IMR-90 (cell line): ENCODE data around the gene MPST. TPM values are rescaled to one million over a fixed set of nuclear protein-coding genes. Genes with fewer than 3 reads are reported as not detected.

ENCODE experiments used
- ATAC-seq: fragments of 200-7000 bp; cut with Tn5 transposase; 2 replicates; pipeline ENCODE4 v1.9.1; 2020; ENCODE audit warnings: low read depth, mild to moderate bottlenecking, moderate library complexity
- BruUV-seq: library from RNA; stranded (reverse); fragments of 400-500 nt; replicated peaks from 2 replicates; lab custom pipeline; 2021; lab: Mats Ljungman, UMichigan
- CTCF ChIA-PET: fragments of 300-600 bp; formaldehyde crosslinking; extraction: SDS; loops from one replicate; lab custom pipeline; 2021; ENCODE audit warnings: antibody characterized with exemption; lab: Yijun Ruan, JAX
- POLR2A ChIA-PET: fragments of 300-600 bp; sonication (Branson Sonifier 250); formaldehyde crosslinking; loops from one replicate; lab custom pipeline; 2022; ENCODE audit warnings: antibody characterized with exemption; ENCODE audit not compliant: unreplicated experiment; lab: Charles Lee
- DNase-seq: peaks from one replicate; pipeline ENCODE4 v3.0.0; 2013
- H2AFZ ChIP-seq: replicated peaks from 2 replicates; pipeline ENCODE3; 2013; ENCODE audit warnings: low read length, mild to moderate bottlenecking; ENCODE audit not compliant: poor library complexity
- H2AK5ac ChIP-seq: 2 replicates; pipeline ENCODE4 v1.6.1; 2013; ENCODE audit warnings: low read depth, low read length, inconsistent platforms
- H2AK9ac ChIP-seq: replicated peaks from 2 replicates; pipeline ENCODE3; 2013; ENCODE audit warnings: mild to moderate bottlenecking, low read depth, low read length, moderate library complexity; ENCODE audit not compliant: poor library complexity
- H2BK120ac ChIP-seq: 2 replicates; pipeline ENCODE4 v1.6.1; 2013; ENCODE audit warnings: low read depth, low read length, inconsistent platforms
- H2BK15ac ChIP-seq: 3 replicates; pipeline ENCODE4 v1.6.1; 2013; ENCODE audit warnings: low read depth, low read length, inconsistent platforms
- H2BK20ac ChIP-seq: 2 replicates; pipeline ENCODE4 v1.6.1; 2013; ENCODE audit warnings: low read depth, mild to moderate bottlenecking, inconsistent platforms, low read length, moderate library complexity
- H2BK5ac ChIP-seq: 2 replicates; pipeline ENCODE4 v1.6.1; 2013; ENCODE audit warnings: mild to moderate bottlenecking, low read depth, low read length, inconsistent platforms; ENCODE audit not compliant: poor library complexity, severe bottlenecking
- H3K14ac ChIP-seq: replicated peaks from 2 replicates; pipeline ENCODE4 v1.6.1; 2013; ENCODE audit warnings: low read depth, low read length, inconsistent platforms
- H3K18ac ChIP-seq: 2 replicates; pipeline ENCODE4 v1.6.1; 2013; ENCODE audit warnings: low read depth, low read length, control low read depth
- H3K23ac ChIP-seq: 2 replicates; pipeline ENCODE4 v1.6.1; 2013; ENCODE audit warnings: low read depth, low read length, inconsistent platforms
- H3K27ac ChIP-seq: 2 replicates; pipeline ENCODE4 v1.5.1; 2013; ENCODE audit warnings: mild to moderate bottlenecking, control low read depth, low read length; ENCODE audit not compliant: insufficient read depth
- H3K27me3 ChIP-seq: 2 replicates; pipeline ENCODE4 v1.6.1; 2013; ENCODE audit warnings: low read length; ENCODE audit not compliant: control insufficient read depth, insufficient read depth
- H3K36me3 ChIP-seq: 2 replicates; pipeline ENCODE4 v1.6.1; 2013; ENCODE audit warnings: low read length, mixed read lengths; ENCODE audit not compliant: control insufficient read depth, insufficient read depth
- H3K4ac ChIP-seq: 2 replicates; pipeline ENCODE4 v1.6.1; 2013; ENCODE audit warnings: low read depth, low read length, inconsistent platforms
- H3K4me1 ChIP-seq: 2 replicates; pipeline ENCODE4 v1.6.1; 2013; ENCODE audit warnings: low read length, mixed read lengths; ENCODE audit not compliant: control insufficient read depth, insufficient read depth
- H3K4me2 ChIP-seq: 2 replicates; pipeline ENCODE4 v1.6.1; 2013; ENCODE audit warnings: low read depth, mild to moderate bottlenecking, control low read depth, low read length, moderate library complexity
- H3K4me3 ChIP-seq: 2 replicates; pipeline ENCODE4 v1.5.1; 2013; ENCODE audit warnings: low read depth, mild to moderate bottlenecking, control low read depth, low read length, moderate library complexity; ENCODE audit not compliant: insufficient read depth
- H3K56ac ChIP-seq: 2 replicates; pipeline ENCODE4 v1.6.1; 2013; ENCODE audit warnings: low read length, inconsistent platforms; ENCODE audit not compliant: insufficient read depth; ENCODE audit errors: extremely low read depth
- H3K79me1 ChIP-seq, 2 experiments: 2 replicates each; pipeline ENCODE4 v1.6.1; 2013; ENCODE audit warnings: low read length in 2 of 2, inconsistent platforms in 1 of 2, low read depth in 1 of 2
- H3K9ac ChIP-seq: 2 replicates; pipeline ENCODE4 v1.6.1; 2013; ENCODE audit warnings: low read depth, low read length, control low read depth
- H3K9me1 ChIP-seq: 2 replicates; pipeline ENCODE4 v1.6.1; 2013; ENCODE audit warnings: low read length, inconsistent platforms; ENCODE audit not compliant: insufficient read depth
- H3K9me3 ChIP-seq: 2 replicates; pipeline ENCODE4 v1.6.1; 2013; ENCODE audit warnings: low read length; ENCODE audit not compliant: control insufficient read depth, insufficient read depth
- H4K20me1 ChIP-seq: 2 replicates; pipeline ENCODE4 v1.6.1; 2013; ENCODE audit warnings: low read length, inconsistent platforms; ENCODE audit not compliant: insufficient read depth
- H4K5ac ChIP-seq: 2 replicates; pipeline ENCODE4 v1.6.1; 2013; ENCODE audit warnings: mild to moderate bottlenecking, low read depth, low read length, control low read depth
- H4K8ac ChIP-seq, 2 experiments: 2 replicates each; pipeline ENCODE4 v1.6.1; 2013; ENCODE audit warnings: low read depth in 2 of 2, low read length in 2 of 2, control low read depth in 1 of 2, inconsistent platforms in 1 of 2
- H4K91ac ChIP-seq: 2 replicates; pipeline ENCODE4 v1.6.1; 2013; ENCODE audit warnings: low read depth, low read length, inconsistent platforms; ENCODE audit not compliant: insufficient read depth
- BHLHE40 ChIP-seq: fragments of 150-350 bp; IDR thresholded peaks from 2 replicates; pipeline ENCODE4 v1.6.1; 2016; ENCODE audit warnings: mild to moderate bottlenecking, low read depth, low read length
- CHD1 ChIP-seq: IDR thresholded peaks from 2 replicates; pipeline ENCODE4 v1.6.1; 2012; ENCODE audit warnings: low read depth, low read length, improper control_type of control experiment
- FOS ChIP-seq: fragments of 150-350 bp; IDR thresholded peaks from 2 replicates; pipeline ENCODE4 v1.6.1; 2016; ENCODE audit warnings: low read depth, low read length
- MAFK ChIP-seq: IDR thresholded peaks from 2 replicates; pipeline ENCODE4 v1.6.1; 2012; ENCODE audit warnings: low read depth, low read length, improper control_type of control experiment
- MAZ ChIP-seq: IDR thresholded peaks from 2 replicates; pipeline ENCODE4 v1.6.1; 2012; ENCODE audit warnings: low read depth, mild to moderate bottlenecking, low read length, improper control_type of control experiment, moderate library complexity, borderline replicate concordance
- POLR2A ChIP-seq: IDR thresholded peaks from 2 replicates; pipeline ENCODE4 v1.6.1; 2012; ENCODE audit warnings: mild to moderate bottlenecking, low read depth, low read length
- RAD21 ChIP-seq: IDR thresholded peaks from 2 replicates; pipeline ENCODE4 v1.6.1; 2012; ENCODE audit warnings: low read length, improper control_type of control experiment
- RFX5 ChIP-seq: IDR thresholded peaks from 2 replicates; pipeline ENCODE4 v1.8.0; 2012; ENCODE audit warnings: low read depth, mild to moderate bottlenecking, low read length, moderate library complexity
- WGBS, 2 experiments: methylation state at CpG; one replicate each; pipeline versions ENCODE4 v1.1.5 to v1.1.7; 2013; ENCODE audit warnings: missing lambda C conversion rate in 2 of 2; ENCODE audit not compliant: insufficient read length in 1 of 2; ENCODE audit errors: extremely low coverage in 2 of 2; 5-methylcytosine and 5-hydroxymethylcytosine counted together
- dilution Hi-C: fragments of 300-500 bp; cut with HindIII; formaldehyde crosslinking; loops from one replicate; pipeline ENCODE4 v1.14.3; 2018; ENCODE audit warnings: low sequenced_read_pairs; ENCODE audit not compliant: unreplicated experiment
- in situ Hi-C: fragments of 300-500 bp; cut with MboI; formaldehyde crosslinking; loops from 3 replicates; pipeline ENCODE4 v1.14.3; 2019; ENCODE audit warnings: low sequenced_read_pairs, inconsistent platforms, mixed read lengths
- intact Hi-C: fragments of 100-400 bp; cut with micrococcal nuclease; formaldehyde crosslinking; loops from 2 replicates; pipeline ENCODE4 v1.10.0; 2022
- polyA plus RNA-seq, 3 experiments: library from polyadenylated mRNA; depleted of rRNA; stranded (reverse); fragments of >200 nt; gene quantifications; 2 replicates each; pipeline ENCODE4 v1.2.3, GENCODE V29; 2012; ENCODE audit warnings: low replicate concordance in 1 of 3
- total RNA-seq: library from RNA; depleted of rRNA; stranded (reverse); fragments of >200 nt; gene quantifications from 2 replicates; pipeline ENCODE4 v1.2.3, GENCODE V29; 2012
- TF ChIP-seq, protein P1 (sequence below): conservative IDR thresholded peaks from 2 replicates; pipeline ENCODE4 v1.5.1; 2012; ENCODE audit warnings: mild to moderate bottlenecking, low read depth, low read length, improper control_type of control experiment
- TF ChIP-seq, protein P2 (sequence below): fragments of 150-350 bp; IDR thresholded peaks from 2 replicates; pipeline ENCODE4 v1.6.1; 2016; ENCODE audit warnings: low read depth, mild to moderate bottlenecking, low read length, moderate library complexity, borderline replicate concordance
- TF ChIP-seq, protein P3 (sequence below): fragments of 150-350 bp; IDR thresholded peaks from 2 replicates; pipeline ENCODE4 v1.6.1; 2017; ENCODE audit warnings: mild to moderate bottlenecking, antibody characterized with exemption, low read length, low read depth

MPST gene
- total and polyA plus RNA-seq, 2 of the 4 experiments (the other 2 are of a cell fraction): 19.2 to 43.0 TPM

DNA sequence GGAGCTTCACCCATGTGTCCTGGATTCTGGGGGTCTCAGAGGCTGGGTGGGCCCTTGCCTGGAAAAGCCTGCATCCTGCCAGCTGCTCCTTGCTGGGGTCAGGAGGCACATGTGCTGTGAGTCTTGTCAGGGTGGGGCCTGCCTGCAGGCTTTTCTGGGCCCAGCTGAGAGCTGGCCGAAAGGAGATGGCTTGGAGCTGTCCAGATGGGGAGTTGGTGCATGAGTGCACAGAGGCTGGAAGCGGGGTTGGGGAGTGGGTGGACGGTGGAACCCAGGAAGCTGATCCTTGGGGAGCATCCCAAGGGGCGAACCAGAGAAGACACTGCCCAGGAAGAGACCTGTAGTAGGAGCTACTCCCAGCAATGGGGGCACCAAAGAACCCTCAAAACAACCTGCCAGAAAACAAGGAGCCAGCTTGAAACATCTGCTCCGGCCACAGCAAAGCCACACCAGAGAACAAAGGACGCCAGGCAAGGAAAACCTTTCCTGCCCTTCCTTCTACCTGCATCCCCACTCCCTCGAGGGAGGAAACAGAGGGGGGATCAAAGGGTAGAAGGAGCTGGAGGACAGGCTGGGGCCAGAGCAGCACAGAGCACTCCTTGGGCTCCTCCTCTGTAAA, 23.8 kb downstream of the MPST start:
- no peak overlapping the region for H2BK15ac ChIP-seq
- no peaks in the 10 kb centered on the region for H3K9me3 ChIP-seq
- ChIA-PET CTCF (interaction anchor here (0.6 kb wide), 1 partner anchor 17 kb away, joined by 3 read pairs; no protein-coding TSS in a partner anchor), POLR2A (no interaction called here)
- no peak overlapping the region for H2AK9ac ChIP-seq
- no peak overlapping the region for H2BK5ac ChIP-seq
- H3K56ac ChIP-seq: no peak overlapping the region
- no peak overlapping the region for H3K27ac ChIP-seq
- TF ChIP-seq RAD21 (no peak), MAFK (no peak), BHLHE40 (no peak), FOS (no peak), RFX5 (no peak), POLR2A (no peak), CHD1 (no peak), MAZ (no peak)
- TF ChIP-seq, protein P1, sequence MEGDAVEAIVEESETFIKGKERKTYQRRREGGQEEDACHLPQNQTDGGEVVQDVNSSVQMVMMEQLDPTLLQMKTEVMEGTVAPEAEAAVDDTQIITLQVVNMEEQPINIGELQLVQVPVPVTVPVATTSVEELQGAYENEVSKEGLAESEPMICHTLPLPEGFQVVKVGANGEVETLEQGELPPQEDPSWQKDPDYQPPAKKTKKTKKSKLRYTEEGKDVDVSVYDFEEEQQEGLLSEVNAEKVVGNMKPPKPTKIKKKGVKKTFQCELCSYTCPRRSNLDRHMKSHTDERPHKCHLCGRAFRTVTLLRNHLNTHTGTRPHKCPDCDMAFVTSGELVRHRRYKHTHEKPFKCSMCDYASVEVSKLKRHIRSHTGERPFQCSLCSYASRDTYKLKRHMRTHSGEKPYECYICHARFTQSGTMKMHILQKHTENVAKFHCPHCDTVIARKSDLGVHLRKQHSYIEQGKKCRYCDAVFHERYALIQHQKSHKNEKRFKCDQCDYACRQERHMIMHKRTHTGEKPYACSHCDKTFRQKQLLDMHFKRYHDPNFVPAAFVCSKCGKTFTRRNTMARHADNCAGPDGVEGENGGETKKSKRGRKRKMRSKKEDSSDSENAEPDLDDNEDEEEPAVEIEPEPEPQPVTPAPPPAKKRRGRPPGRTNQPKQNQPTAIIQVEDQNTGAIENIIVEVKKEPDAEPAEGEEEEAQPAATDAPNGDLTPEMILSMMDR: no peak
- TF ChIP-seq, protein P2, sequence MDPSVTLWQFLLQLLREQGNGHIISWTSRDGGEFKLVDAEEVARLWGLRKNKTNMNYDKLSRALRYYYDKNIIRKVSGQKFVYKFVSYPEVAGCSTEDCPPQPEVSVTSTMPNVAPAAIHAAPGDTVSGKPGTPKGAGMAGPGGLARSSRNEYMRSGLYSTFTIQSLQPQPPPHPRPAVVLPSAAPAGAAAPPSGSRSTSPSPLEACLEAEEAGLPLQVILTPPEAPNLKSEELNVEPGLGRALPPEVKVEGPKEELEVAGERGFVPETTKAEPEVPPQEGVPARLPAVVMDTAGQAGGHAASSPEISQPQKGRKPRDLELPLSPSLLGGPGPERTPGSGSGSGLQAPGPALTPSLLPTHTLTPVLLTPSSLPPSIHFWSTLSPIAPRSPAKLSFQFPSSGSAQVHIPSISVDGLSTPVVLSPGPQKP: no peak
- TF ChIP-seq, protein P3, sequence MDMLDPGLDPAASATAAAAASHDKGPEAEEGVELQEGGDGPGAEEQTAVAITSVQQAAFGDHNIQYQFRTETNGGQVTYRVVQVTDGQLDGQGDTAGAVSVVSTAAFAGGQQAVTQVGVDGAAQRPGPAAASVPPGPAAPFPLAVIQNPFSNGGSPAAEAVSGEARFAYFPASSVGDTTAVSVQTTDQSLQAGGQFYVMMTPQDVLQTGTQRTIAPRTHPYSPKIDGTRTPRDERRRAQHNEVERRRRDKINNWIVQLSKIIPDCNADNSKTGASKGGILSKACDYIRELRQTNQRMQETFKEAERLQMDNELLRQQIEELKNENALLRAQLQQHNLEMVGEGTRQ: no peak
- H3K4me3 ChIP-seq: no peak overlapping the region
- no peak overlapping the region for H3K4ac ChIP-seq
- no peak for DNase-seq
- in situ Hi-C loops (no loop called here), intact Hi-C loops (no loop called here), dilution Hi-C loops (no loop called here)
- H3K23ac ChIP-seq: no peak overlapping the region
- H3K36me3 ChIP-seq: no peaks in the 10 kb centered on the region
- H4K91ac ChIP-seq: no peak overlapping the region
- no peak overlapping the region for H3K14ac ChIP-seq
- no peak overlapping the region for H2AK5ac ChIP-seq
- H2AFZ ChIP-seq: no peak overlapping the region
- no TSS peak for BruUV-seq
- peaks cover 3% of the 10 kb centered on the region for H3K4me1 ChIP-seq
- no peak overlapping the region for H3K4me2 ChIP-seq
- no peaks in the 10 kb centered on the region for H4K20me1 ChIP-seq
- H3K27me3 ChIP-seq: no peaks in the 10 kb centered on the region; the same call in 1 of the 2 replicates
- no peak overlapping the region for H2BK20ac ChIP-seq
- no peak overlapping the region for H3K18ac ChIP-seq
- 77% methylated on average over 3 of the region's 7 CpGs; no CpG with 5 or more reads in 1 of the 2 experiments for WGBS, 2 experiments
- no peak for ATAC-seq
- no peak overlapping the region for H4K8ac ChIP-seq
- no peak overlapping the region for H2BK120ac ChIP-seq
- H3K79me1 ChIP-seq: no peaks in the 10 kb centered on the region
- H3K9ac ChIP-seq: no peak overlapping the region
- H4K5ac ChIP-seq: no peak overlapping the region
- H3K9me1 ChIP-seq: peaks cover 9% of the 10 kb centered on the region; the same call in 1 of the 2 replicates
